Measurements from ENCODE around the gene CADM1. TPM values are rescaled to one million over a fixed set of nuclear protein-coding genes. Genes with fewer than 3 reads are reported as not detected.

Gene CADM1
- total RNA-seq, 6 experiments from 2014 or later: 21.1 to 56.7 (median 30.6) TPM

DNA sequence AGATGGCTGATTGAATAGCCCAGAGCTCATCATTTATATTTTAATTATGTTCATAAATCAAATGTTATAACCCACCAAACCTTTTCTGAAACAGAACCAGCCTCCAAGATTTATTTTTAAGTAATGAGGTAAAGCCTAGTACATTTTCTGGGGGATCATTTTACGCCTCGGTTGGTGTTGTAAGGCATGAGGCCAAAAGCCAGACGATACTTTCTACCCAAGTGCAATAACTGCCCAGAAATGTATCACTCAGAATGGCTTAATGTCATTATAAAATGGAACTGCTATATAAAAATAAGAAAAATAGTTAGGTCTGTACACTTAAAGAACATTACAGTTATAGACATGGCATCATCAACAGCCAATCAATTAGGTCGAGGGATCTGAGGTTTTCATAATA, 283.3 kb downstream of the CADM1 start:
- intact Hi-C loops (cut with DNase I): no loop called here
- no peak overlapping the region for H3K27ac ChIP-seq
- no peaks in the 10 kb centered on the region for H3K27me3 ChIP-seq
- no peak for ATAC-seq
- WGBS (ENCODE audit: insufficient coverage, low coverage, low lambda C conversion rate, missing lambda C conversion rate): 91% methylated on average over 4 of the region's 4 CpGs
- no peaks in the 10 kb centered on the region for H3K4me1 ChIP-seq
- no peak for DNase-seq
- no peak overlapping the region for H3K4me3 ChIP-seq
- no peaks in the 10 kb centered on the region for H3K36me3 ChIP-seq
- TF ChIP-seq, protein P1, sequence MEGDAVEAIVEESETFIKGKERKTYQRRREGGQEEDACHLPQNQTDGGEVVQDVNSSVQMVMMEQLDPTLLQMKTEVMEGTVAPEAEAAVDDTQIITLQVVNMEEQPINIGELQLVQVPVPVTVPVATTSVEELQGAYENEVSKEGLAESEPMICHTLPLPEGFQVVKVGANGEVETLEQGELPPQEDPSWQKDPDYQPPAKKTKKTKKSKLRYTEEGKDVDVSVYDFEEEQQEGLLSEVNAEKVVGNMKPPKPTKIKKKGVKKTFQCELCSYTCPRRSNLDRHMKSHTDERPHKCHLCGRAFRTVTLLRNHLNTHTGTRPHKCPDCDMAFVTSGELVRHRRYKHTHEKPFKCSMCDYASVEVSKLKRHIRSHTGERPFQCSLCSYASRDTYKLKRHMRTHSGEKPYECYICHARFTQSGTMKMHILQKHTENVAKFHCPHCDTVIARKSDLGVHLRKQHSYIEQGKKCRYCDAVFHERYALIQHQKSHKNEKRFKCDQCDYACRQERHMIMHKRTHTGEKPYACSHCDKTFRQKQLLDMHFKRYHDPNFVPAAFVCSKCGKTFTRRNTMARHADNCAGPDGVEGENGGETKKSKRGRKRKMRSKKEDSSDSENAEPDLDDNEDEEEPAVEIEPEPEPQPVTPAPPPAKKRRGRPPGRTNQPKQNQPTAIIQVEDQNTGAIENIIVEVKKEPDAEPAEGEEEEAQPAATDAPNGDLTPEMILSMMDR (IDR thresholded peaks at IDR 0.05): no peak
- TF ChIP-seq POLR2A (IDR thresholded peaks at IDR 0.05): no peak
- H3K9me3 ChIP-seq: no peaks in the 10 kb centered on the region

DNA sequence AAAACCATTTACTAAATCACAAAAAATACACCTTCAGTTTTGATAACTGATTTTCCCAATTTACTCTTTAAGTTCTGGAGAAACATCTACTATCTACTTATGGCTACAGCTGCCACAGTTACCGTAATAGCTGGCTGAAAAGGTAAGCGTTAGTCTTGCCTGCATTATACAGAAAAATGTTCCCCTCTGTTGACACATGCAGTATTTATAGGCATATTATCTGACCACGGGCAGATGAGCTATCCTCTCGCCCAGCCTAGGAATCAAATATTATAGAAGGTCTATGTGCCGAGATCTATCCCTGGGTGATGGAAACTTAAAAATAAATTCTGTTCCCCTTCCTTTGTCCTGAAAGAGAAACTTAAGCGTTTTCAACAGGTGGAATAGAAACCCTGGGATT, 283.8 kb downstream of the CADM1 start:
- no peaks in the 10 kb centered on the region for H3K9me3 ChIP-seq
- no peak for DNase-seq
- no peaks in the 10 kb centered on the region for H3K4me1 ChIP-seq
- WGBS (ENCODE audit: insufficient coverage, low coverage, low lambda C conversion rate, missing lambda C conversion rate): 77% methylated on average over 6 of the region's 6 CpGs
- H3K4me3 ChIP-seq: no peak overlapping the region
- H3K27ac ChIP-seq: no peak overlapping the region
- TF ChIP-seq, protein P1 (IDR thresholded peaks at IDR 0.05): no peak
- TF ChIP-seq POLR2A (IDR thresholded peaks at IDR 0.05): no peak
- ATAC-seq: no peak
- H3K36me3 ChIP-seq: no peaks in the 10 kb centered on the region
- H3K27me3 ChIP-seq: no peaks in the 10 kb centered on the region
- intact Hi-C loops (cut with DNase I): no loop called here

DNA sequence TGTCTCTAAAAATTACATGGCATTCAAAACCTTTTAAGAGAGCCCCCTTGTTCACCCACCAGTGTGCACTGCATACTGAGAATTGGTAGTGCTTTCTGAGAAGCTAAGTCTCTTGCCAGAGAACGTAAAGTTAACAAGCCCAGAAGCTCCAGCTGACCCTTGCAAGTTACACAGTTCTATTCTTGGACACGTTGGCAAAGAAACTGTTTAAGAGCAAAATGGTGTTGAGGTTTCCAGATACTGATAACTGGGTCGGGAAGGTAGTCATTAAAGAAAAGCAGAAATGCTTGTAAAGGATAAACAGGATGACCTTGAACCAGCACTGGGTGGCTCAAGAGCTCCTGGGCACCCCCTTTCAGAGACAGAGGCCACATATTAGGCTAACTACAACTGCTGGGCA, 284.8 kb downstream of the CADM1 start:
- Histone ChIP-seq H3K36me3 (no peaks in the 10 kb centered on the region), H3K27ac (no peak overlapping the region), H3K9me3 (no peaks in the 10 kb centered on the region), H3K4me1 (no peaks in the 10 kb centered on the region), H3K4me3 (no peak overlapping the region), H3K27me3 (no peaks in the 10 kb centered on the region)
- TF ChIP-seq POLR2A (IDR thresholded peaks at IDR 0.05): no peak
- TF ChIP-seq, protein P1 (IDR thresholded peaks at IDR 0.05): no peak
- 61% methylated on average over 3 of the region's 3 CpGs for WGBS (ENCODE audit: insufficient coverage, low coverage, low lambda C conversion rate, missing lambda C conversion rate)
- ATAC-seq: no peak
- intact Hi-C loops (cut with DNase I): no loop called here
- DNase-seq: no peak

DNA sequence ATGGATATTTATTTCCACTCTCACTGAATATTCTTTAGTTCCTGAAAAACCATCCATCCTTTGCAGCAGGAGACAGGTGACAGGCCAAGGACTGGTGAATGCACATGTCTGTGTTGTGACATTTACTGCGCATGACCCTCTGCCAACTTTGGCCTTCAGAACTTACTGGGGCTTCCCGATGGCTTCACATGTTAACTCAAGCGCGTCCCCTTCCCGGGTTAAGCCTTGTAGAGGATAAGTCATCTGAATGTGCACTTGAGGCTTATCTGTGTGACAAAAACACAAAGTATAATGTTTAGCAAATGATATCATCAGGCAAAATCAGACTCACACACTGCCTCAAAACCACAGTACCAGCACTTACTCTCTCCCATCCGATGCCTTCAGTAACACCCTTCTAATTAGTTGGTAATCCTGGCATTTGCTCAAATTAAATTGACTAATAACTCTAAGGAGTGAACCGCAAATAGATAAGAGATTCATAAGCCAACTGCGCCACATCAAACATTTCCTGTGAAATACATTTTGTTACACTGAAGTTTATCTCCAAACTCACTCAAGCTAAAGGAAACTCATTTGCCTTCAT, 286.4 kb downstream of the CADM1 start:
- no peak for DNase-seq
- Histone ChIP-seq H3K27ac (no peak overlapping the region), H3K4me1 (no peaks in the 10 kb centered on the region), H3K9me3 (no peaks in the 10 kb centered on the region), H3K36me3 (no peaks in the 10 kb centered on the region), H3K4me3 (no peak overlapping the region), H3K27me3 (no peaks in the 10 kb centered on the region)
- no peak for TF ChIP-seq POLR2A (IDR thresholded peaks at IDR 0.05)
- TF ChIP-seq, protein P1 (IDR thresholded peaks at IDR 0.05): no peak
- intact Hi-C loops (cut with DNase I): no loop called here
- WGBS (ENCODE audit: insufficient coverage, low coverage, low lambda C conversion rate, missing lambda C conversion rate): 71% methylated on average over 6 of the region's 8 CpGs
- no peak for ATAC-seq

Data from right lobe of liver (tissue), 6 donors.